Measurements from ENCODE around the gene NBL1.

DNA sequence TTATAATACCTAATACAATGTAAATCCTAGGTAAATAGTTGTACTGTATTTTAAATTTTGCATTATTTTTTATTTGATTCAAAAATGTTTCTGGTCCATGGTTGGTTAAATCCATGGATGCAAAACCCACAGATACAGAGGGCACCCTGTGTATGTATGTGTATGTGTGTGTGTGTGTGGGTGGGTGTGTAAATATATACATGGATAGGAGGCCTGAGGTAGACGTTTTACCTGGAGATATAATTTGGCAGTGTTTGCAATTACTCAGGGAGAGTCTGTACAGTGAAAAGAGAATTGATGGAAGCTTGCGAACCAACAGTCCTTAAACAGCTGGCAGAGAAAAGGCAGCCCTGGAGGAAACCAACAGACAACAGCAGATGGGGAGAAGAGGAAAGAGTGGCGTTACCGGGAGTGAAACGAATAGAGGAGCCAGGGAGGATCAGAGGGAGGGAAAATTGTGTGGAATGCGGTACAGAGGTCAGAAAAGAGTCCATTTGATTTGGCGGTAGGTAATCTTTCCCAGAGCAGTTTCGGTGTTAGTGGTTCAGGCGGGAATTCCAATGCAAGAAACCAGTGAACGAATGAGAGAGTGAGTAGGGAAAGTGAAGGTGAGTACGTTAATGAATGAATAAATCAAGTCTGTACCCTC, 47.9 kb upstream of the NBL1 start:
- no peak for TF ChIP-seq EZH2 (IDR thresholded peaks at IDR 0.05; ENCODE audit: low read length, unreplicated experiment)
- TF ChIP-seq EZH2phosphoT487 (IDR thresholded peaks at IDR 0.05; ENCODE audit: borderline replicate concordance, low read length) = no peak
- TF ChIP-seq, protein P1, sequence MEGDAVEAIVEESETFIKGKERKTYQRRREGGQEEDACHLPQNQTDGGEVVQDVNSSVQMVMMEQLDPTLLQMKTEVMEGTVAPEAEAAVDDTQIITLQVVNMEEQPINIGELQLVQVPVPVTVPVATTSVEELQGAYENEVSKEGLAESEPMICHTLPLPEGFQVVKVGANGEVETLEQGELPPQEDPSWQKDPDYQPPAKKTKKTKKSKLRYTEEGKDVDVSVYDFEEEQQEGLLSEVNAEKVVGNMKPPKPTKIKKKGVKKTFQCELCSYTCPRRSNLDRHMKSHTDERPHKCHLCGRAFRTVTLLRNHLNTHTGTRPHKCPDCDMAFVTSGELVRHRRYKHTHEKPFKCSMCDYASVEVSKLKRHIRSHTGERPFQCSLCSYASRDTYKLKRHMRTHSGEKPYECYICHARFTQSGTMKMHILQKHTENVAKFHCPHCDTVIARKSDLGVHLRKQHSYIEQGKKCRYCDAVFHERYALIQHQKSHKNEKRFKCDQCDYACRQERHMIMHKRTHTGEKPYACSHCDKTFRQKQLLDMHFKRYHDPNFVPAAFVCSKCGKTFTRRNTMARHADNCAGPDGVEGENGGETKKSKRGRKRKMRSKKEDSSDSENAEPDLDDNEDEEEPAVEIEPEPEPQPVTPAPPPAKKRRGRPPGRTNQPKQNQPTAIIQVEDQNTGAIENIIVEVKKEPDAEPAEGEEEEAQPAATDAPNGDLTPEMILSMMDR (conservative IDR thresholded peaks at IDR 0.05; ENCODE audit: low read depth, low read length) = no peak

All from PC-3 (cell line).